ENCODE results near the gene ITGA7.

ITGA7 gene

DNA sequence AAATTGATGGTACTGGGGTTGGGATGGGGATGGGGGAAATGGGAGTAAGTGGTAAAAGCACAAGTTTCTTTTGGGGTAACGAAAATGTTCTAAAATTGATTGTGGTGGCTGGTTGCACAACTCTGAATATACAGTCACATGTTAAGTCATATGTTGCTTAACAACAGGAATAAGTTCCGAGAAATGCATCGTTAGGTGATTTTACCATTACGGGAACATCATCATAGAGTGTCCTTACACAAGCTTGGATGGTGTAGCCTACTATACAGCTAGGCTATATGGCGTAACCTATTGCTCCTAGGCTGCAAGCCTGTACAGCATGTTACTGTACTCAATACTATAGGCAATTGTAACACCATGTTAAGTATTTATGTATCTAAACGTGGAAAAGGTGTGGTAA lies 31.0 kb downstream of the ITGA7 start:
- no peak for DNase-seq (ENCODE audit: low read depth, low spot score)
- CTCF ChIA-PET: interaction anchor here (1.1 to 2.3 kb wide), 3 partner anchors 13 to 30 kb away, joined by 3 to 8 read pairs (median 3); no protein-coding TSS in a partner anchor
- TF ChIP-seq, protein P1, sequence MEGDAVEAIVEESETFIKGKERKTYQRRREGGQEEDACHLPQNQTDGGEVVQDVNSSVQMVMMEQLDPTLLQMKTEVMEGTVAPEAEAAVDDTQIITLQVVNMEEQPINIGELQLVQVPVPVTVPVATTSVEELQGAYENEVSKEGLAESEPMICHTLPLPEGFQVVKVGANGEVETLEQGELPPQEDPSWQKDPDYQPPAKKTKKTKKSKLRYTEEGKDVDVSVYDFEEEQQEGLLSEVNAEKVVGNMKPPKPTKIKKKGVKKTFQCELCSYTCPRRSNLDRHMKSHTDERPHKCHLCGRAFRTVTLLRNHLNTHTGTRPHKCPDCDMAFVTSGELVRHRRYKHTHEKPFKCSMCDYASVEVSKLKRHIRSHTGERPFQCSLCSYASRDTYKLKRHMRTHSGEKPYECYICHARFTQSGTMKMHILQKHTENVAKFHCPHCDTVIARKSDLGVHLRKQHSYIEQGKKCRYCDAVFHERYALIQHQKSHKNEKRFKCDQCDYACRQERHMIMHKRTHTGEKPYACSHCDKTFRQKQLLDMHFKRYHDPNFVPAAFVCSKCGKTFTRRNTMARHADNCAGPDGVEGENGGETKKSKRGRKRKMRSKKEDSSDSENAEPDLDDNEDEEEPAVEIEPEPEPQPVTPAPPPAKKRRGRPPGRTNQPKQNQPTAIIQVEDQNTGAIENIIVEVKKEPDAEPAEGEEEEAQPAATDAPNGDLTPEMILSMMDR (IDR thresholded peaks at IDR 0.05; ENCODE audit: insufficient read depth, low read length, missing control alignments): no peak
- POLR2A ChIA-PET: no interaction called here
- no peak overlapping the region for H3K4me3 ChIP-seq (ENCODE audit: low read depth, low read length)

DNA sequence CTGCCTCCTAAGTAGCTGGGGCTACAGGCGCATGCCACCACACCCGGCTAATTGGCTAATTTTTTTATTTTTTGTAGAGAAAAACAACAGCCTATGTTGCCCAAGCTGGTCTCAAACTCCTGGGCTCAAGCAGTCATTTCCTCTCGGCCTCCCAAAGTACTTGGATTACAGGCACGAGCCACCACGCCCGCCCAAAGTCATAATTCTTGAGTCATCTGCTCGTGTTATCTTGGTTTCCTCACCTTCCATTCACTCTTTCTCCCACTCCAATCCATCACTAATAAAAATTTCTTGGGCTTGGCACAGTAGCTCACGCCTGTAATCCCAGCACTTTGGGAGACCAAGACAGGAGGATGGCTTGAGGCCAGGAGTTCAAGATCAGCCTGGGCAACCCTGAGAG lies 32.0 kb downstream of the ITGA7 start:
- TF ChIP-seq, protein P1 (IDR thresholded peaks at IDR 0.05; ENCODE audit: insufficient read depth, low read length, missing control alignments): no peak
- CTCF ChIA-PET: interaction anchor here (1.0 kb wide), 1 partner anchor 20 kb away, joined by 3 read pairs; no protein-coding TSS in a partner anchor
- no peak for DNase-seq (ENCODE audit: low read depth, low spot score)
- no peak overlapping the region for H3K4me3 ChIP-seq (ENCODE audit: low read depth, low read length)
- POLR2A ChIA-PET: no interaction called here

- TF ChIP-seq, protein P1 (IDR thresholded peaks at IDR 0.05; ENCODE audit: insufficient read depth, low read length, missing control alignments): no peak
- no peak for DNase-seq (ENCODE audit: low read depth, low spot score)
- ChIA-PET POLR2A (no interaction called here), CTCF (interaction anchor here (0.9 to 6.4 kb wide), 4 partner anchors 8 to 64 kb away, joined by 3 to 44 read pairs (median 6); a partner anchor contains a TSS)
- H3K4me3 ChIP-seq (ENCODE audit: low read depth, low read length): no peak overlapping the region
Measured at GRCh38 chr12:55673638-55674037, 34.1 kb downstream of the ITGA7 start.

GRCh38 chr12:55671746-55672145 lies 36.0 kb downstream of the ITGA7 start:
- TF ChIP-seq, protein P1 (IDR thresholded peaks at IDR 0.05; ENCODE audit: insufficient read depth, low read length, missing control alignments): no peak
- no peak for DNase-seq (ENCODE audit: low read depth, low spot score)
- ChIA-PET POLR2A (no interaction called here), CTCF (interaction anchor here (0.7 to 6.4 kb wide), 2 partner anchors 15 to 64 kb away, joined by 3 to 44 read pairs; no protein-coding TSS in a partner anchor)
- no peak overlapping the region for H3K4me3 ChIP-seq (ENCODE audit: low read depth, low read length)

DNA sequence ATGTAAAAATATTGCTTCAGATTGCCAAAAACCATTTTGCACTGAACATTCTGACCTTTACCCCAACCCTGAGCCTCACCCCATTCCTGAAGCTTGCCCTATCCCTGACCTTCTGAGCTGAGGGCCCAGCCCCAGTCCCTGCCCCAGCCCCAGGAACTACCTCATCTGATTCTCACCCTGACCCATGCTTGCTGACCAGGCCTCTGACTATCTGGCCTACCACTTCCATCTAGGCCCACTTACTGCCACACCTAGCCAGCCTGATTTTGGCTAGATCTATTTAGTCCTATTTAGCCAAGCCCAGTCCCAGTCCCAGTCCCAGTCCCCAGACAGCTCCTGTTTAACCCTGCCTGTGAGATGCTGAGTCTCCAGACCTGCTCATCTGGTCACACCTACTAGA lies 37.4 kb downstream of the ITGA7 start:
- H3K4me3 ChIP-seq (ENCODE audit: low read depth, low read length): no peak overlapping the region
- no peak for DNase-seq (ENCODE audit: low read depth, low spot score)
- ChIA-PET POLR2A (no interaction called here), CTCF (interaction anchor here (6.4 kb wide), 1 partner anchor 13 kb away, joined by 44 read pairs; no protein-coding TSS in a partner anchor)
- TF ChIP-seq, protein P1 (IDR thresholded peaks at IDR 0.05; ENCODE audit: insufficient read depth, low read length, missing control alignments): no peak

DNA sequence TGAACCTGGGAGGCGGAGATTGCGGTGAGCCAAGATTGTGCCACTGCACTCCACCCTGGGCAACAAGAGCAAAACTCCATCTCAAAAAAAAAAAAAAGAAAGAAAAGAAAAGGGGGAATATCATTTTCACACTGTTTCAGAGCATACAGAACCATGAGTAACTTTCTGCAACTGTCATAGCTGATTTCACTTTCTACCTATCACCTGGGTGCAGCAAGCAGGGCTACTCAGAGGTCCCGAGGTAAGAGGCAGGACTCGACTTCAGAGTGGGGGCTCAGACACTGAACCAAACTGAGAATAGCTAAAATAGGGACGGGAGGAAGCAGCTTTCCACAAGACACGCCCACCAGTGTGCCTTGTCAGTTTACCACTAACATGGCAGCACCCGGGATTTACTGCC lies 41.2 kb downstream of the ITGA7 start:
- DNase-seq (ENCODE audit: low read depth, low spot score): no peak
- CTCF ChIA-PET: interaction anchor here (3.1 kb wide), 1 partner anchor 10 kb away, joined by 15 read pairs; no protein-coding TSS in a partner anchor
- TF ChIP-seq, protein P1 (IDR thresholded peaks at IDR 0.05; ENCODE audit: insufficient read depth, low read length, missing control alignments): no peak
- POLR2A ChIA-PET: no interaction called here
- no peak overlapping the region for H3K4me3 ChIP-seq (ENCODE audit: low read depth, low read length)

Data from AG04449 (cell line).